AG10803 (cell line): ENCODE data around the gene ADA.

Experiments used
- DNase-seq: peaks from one replicate; pipeline ENCODE4 v3.0.0; 2010; ENCODE audit warnings: low read depth
- H3K4me3 ChIP-seq: 2 replicates; pipeline ENCODE4 v1.5.1; 2011; ENCODE audit warnings: mild to moderate bottlenecking, low read length, control low read depth
- CTCF ChIP-seq: conservative IDR thresholded peaks from 2 replicates; pipeline ENCODE4 v1.5.1; 2011; ENCODE audit warnings: mild to moderate bottlenecking, low read length, control low read depth, inconsistent platforms

The ADA gene

DNA sequence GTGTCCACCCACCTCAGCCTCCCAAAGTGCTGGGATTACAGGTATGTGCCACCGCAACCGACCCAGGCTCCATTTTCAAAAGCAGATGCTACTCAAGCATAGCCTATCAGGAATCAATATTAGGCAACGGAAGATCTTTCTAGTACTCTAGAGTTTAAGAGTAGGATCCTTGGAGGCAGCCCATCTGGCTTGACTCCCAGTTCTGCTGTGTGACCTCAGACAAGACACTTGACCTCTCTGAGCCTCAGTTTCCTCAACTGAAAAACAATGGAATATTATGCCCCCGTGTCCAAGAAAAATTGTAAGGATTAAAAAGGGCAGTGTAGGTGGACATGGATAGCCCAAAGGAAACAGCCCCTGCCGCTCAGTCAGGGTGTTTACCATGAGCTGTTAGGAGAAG, 14.5 kb downstream of the ADA start:
- TF ChIP-seq CTCF = no peak
- no peak overlapping the region for H3K4me3 ChIP-seq
- DNase-seq = no peak

- DNase-seq = no peak
- no peak for TF ChIP-seq CTCF
- H3K4me3 ChIP-seq = no peak overlapping the region
These were observed 15.6 kb downstream of the ADA start for GRCh38 chr20:44635877-44636276.

DNA sequence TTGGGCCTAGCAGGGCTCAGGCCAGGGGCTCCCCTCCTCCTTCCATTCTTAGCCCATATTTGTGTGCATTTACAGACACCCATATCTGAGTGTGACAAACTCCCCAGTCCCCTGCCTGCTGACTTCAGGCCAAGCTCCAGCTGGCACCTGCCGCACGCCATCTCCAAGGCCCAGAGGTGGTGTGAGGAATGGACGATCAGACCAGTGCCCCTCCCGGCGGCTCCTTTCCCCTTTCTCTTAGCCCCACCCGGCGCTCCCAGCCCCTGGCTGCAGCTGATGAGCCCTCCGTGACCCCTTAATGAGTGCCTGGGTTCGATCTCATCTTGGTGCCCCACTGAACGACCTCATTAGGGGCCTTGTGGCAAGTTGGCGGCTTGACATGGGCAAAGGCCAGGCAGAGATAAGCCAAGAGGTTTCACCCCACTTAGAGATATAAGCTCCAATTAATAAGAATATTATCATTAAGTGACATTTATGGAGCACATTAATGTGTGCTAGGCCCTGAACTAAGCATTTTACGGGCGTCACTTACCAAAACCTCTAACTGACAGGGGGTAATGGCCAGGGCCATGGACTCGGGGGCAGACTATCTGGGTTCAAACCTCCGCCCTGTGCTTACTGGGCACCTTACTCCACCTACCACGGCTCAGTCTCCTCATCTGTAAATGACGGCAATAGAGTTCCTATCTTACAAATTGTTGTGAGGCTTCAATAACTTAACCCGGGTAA, 17.5 kb downstream of the ADA start:
- TF ChIP-seq CTCF = no peak
- no peak for DNase-seq
- no peak overlapping the region for H3K4me3 ChIP-seq

GRCh38 chr20:44633187-44633810, 18.2 kb downstream of the ADA start:
- H3K4me3 ChIP-seq = no peak overlapping the region
- no peak for TF ChIP-seq CTCF
- DNase-seq = no peak

DNA sequence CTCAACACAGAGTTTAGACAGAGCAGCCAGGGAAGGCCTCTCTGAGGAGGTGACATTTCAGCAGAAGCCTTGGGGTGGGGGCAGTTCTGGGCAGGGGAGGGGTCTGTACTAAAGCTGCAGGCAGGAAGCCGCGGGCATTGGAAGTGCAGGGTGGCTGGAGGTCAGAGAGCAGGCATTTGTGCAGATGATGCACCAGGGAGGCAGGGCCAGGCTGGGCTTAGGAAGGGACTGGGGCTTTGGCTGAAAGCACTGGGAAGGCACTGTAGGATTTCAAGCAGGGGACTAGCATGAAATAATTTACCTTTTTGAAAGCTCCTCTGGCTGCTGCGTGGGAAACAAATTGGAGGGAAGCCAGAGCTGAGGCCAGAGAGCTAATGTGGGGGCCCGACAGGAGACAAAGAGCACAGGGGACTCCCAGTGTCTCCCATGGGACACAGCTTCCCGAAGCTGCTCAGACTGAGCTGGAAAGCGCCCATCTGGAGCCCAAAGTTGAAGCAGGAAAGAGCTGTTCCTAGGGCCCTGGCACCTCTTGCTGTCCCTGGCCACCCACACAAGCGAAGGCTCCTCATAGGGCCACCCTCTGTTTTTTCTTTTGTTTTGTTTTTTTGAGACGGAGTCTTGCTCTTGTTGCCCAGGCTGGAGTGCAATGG, 19.3 kb downstream of the ADA start:
- no peak for DNase-seq
- no peak for TF ChIP-seq CTCF

DNA sequence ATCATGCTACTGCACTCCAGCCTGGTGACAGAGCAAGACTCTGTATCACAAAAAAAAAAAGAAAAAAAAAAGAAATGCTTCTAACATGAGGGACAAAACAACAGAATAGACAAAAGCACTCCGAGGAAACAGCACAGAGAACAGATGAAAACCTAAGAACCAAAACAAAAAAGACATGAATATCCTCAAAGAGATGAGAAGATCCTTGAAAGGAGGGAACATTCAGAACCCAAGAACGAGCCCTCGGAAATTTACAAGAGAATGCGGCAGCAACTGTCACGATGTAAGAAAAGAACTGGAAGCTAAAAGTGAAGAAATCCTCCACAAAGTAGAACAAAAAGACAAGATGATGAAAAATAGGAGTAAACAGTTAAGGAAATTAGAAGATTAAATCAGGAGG, 21.2 kb downstream of the ADA start:
- no peak for TF ChIP-seq CTCF
- no peak overlapping the region for H3K4me3 ChIP-seq
- DNase-seq = no peak

More for the DNA sequence above, 19.3 kb downstream of the ADA start:
- H3K4me3 ChIP-seq = no peak overlapping the region

- no peak for DNase-seq
- TF ChIP-seq CTCF = no peak
- H3K4me3 ChIP-seq = no peak overlapping the region
These were observed 22.0 kb downstream of the ADA start for GRCh38 chr20:44629542-44629941.
